Fibroblast of pulmonary artery (primary cell): ENCODE data around the gene ZBTB49.

ENCODE experiments used
- DNase-seq: peaks from one replicate; pipeline ENCODE4 v3.0.0-alpha.2; 2010; ENCODE audit warnings: low read depth
- H3K4me3 ChIP-seq: replicated peaks from 2 replicates; pipeline ENCODE4 v1.5.1; 2011; ENCODE audit warnings: low read depth, mild to moderate bottlenecking, control low read depth, low read length, moderate library complexity
- TF ChIP-seq, protein P1 (sequence below): IDR thresholded peaks from 2 replicates; pipeline ENCODE4 v1.5.1; 2011; ENCODE audit warnings: mild to moderate bottlenecking, control low read depth, low read length, inconsistent platforms; ENCODE audit errors: missing control alignments

ZBTB49 gene

GRCh38 chr4:4364061-4364460 is 74.0 kb downstream of the ZBTB49 start:
- TF ChIP-seq, protein P1, sequence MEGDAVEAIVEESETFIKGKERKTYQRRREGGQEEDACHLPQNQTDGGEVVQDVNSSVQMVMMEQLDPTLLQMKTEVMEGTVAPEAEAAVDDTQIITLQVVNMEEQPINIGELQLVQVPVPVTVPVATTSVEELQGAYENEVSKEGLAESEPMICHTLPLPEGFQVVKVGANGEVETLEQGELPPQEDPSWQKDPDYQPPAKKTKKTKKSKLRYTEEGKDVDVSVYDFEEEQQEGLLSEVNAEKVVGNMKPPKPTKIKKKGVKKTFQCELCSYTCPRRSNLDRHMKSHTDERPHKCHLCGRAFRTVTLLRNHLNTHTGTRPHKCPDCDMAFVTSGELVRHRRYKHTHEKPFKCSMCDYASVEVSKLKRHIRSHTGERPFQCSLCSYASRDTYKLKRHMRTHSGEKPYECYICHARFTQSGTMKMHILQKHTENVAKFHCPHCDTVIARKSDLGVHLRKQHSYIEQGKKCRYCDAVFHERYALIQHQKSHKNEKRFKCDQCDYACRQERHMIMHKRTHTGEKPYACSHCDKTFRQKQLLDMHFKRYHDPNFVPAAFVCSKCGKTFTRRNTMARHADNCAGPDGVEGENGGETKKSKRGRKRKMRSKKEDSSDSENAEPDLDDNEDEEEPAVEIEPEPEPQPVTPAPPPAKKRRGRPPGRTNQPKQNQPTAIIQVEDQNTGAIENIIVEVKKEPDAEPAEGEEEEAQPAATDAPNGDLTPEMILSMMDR, result no peak
- no peak for DNase-seq
- no peak overlapping the region for H3K4me3 ChIP-seq

DNA sequence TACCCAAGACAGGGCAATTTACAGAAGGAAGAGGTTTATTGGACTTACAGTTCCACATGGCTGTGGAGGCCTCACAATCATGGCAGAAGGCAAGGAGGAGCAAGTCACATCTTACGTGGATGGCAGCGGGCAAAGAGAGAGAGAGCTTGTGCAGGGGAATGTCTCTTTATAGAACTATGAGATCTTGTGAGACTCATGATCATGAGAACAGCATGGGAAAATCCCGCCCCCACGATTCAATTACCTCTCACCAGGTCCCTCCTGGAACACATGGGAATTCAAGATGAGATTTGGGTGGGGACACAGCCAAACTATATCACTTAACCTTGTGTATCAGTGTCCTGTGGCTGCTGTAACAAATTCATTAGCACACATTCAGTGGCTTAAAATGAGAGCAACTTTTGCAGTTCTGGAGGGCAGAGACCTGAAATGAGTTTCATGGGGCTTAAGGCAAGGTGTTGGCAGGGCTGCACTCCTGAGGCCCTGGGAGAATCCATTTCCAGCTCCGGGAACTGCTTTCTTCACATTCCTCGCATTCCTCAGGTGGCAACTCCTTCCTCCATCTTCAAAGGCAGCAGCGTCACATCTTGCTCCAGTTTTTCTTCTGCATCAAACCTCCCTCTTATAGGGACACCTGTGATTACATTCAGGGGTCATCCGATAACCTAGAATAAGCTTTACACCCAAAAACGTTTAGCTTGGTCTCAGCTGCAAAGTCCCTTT is 74.6 kb downstream of the ZBTB49 start:
- TF ChIP-seq, protein P1, result no peak
- DNase-seq, result no peak
- no peak overlapping the region for H3K4me3 ChIP-seq

GRCh38 chr4:4368809-4369580 is 78.9 kb downstream of the ZBTB49 start:
- TF ChIP-seq, protein P1, result no peak
- DNase-seq, result no peak
- no peak overlapping the region for H3K4me3 ChIP-seq
